ENCODE data around the gene ATP8B4. TPM values are rescaled to one million over a fixed set of nuclear protein-coding genes. Genes with fewer than 3 reads are reported as not detected.
A peak's percentile ranks its signal among the peaks of the same experiment; 100 is the strongest.

Gene ATP8B4
- polyA plus RNA-seq, 3 donors = 6.1 to 9.6 (median 6.8) TPM

DNA sequence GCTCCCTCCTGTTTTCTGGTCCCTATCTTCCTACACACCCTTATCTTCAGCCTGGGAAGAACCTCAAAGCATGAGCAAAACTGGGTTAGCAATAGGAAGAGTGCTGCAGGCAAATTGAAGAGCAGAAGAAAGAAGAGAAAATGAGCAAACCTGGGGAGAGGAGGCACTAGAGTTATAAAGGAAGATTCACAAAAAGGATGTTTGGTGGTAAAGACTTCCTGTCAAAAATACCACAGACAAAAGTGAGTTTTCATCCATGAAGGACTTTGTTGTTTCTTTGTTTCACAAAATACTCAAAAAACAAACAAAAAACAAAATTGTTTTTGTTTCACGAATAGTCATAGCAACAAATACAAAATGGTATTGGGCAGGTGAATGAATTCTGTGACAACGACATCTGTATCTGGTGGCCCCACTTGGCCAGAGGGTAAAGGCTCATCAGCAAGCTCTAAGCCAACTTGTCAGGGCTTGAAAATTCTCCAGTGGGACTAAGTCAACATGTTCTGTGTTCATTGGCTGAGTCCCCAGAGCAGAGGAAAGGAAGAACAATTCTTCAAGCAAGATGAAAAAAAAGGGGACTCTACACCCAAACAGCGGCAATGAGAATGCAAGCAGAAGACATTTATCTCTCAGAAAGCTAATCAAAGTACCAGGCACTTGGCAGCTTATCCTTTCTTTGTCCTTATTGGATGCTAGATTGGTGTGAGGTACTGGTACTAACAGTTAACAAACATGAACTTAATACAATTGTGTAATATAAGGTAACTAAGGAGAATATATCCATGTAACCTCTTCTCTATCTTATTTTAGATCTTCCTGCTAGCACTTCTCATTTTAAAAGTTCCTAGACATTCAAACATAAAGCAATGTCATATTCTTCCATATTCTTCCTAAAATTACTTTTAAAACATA, 9.7 kb downstream of the ATP8B4 start:
- Mint-ChIP-seq H3K36me3 (peaks cover 2 to 14% of the 10 kb centered on the region in 2 donors), H3K27me3 (ENCODE audit: low read depth in 3 of 3) (peaks cover 0 to 4% (median 0%) of the 10 kb centered on the region in 3 donors), H3K27ac (peak overlapping the region; percentile 95 to 98 (median 97)), H3K9me3 (peaks cover 0 to 2% (median 0%) of the 10 kb centered on the region in 7 donors), H3K4me1 (peaks cover 94% of the 10 kb centered on the region), H3K4me3 (peak overlapping the region; percentile 75 to 93)
- H3K4me2 ChIP-seq (replicated peaks; ENCODE audit: extremely low read depth, low read length, poor library complexity, severe bottlenecking) = peak overlapping the region; percentile 86
- WGBS (ENCODE audit: insufficient coverage) = no CpG with 5 or more reads among the region's 3 CpGs
- H3K4me1 ChIP-seq (ENCODE audit: control insufficient read depth in 1 of 2, insufficient read depth in 2 of 2, low read length in 2 of 2) = peaks cover 82 to 98% of the 10 kb centered on the region in 2 donors
- intact Hi-C loops (cut with micrococcal nuclease) = no loop called here
- H3K4me3 ChIP-seq (replicated peaks in 1 of 3; ENCODE audit: low read depth in 2 of 3, low read length in 3 of 3) = peak overlapping the region; percentile 32 to 76 (median 56)
- DNase-seq = peak in 1 of 3 donors; percentile 25
- peak overlapping the region; percentile 19 for H2AFZ ChIP-seq (ENCODE audit: insufficient read depth, low read depth, low read length, poor library complexity, severe bottlenecking)
- H3K36me3 ChIP-seq (replicated peaks in 1 of 2; ENCODE audit: control insufficient read depth in 1 of 2, insufficient read depth in 2 of 2, low read length in 2 of 2) = no peaks in the 10 kb centered on the region
- peak overlapping the region; percentile 62 for H3K9ac ChIP-seq (ENCODE audit: insufficient read depth, low read length, poor library complexity, severe bottlenecking)
- H3K27ac ChIP-seq (ENCODE audit: low read depth in 1 of 2, low read length in 2 of 2) = peak overlapping the region; percentile 93 to 95
- no peaks in the 10 kb centered on the region for H3K9me3 ChIP-seq (replicated peaks in 1 of 2; ENCODE audit: control insufficient read depth in 1 of 2, insufficient read depth in 1 of 2, low read length in 2 of 2)
- H4K20me1 ChIP-seq (ENCODE audit: insufficient read depth, low read length) = no peaks in the 10 kb centered on the region
- H3K79me2 ChIP-seq (ENCODE audit: insufficient read depth, low read length) = peaks cover 84% of the 10 kb centered on the region
- H3K27me3 ChIP-seq (ENCODE audit: control insufficient read depth in 2 of 2, insufficient read depth in 2 of 2, low read length in 2 of 2) = no peaks in the 10 kb centered on the region
- TF ChIP-seq CTCF (IDR thresholded peaks at IDR 0.05) = no peak

GRCh38 chr15:50108461-50108860, 10.6 kb downstream of the ATP8B4 start:
- H3K36me3 ChIP-seq (replicated peaks in 1 of 2; ENCODE audit: control insufficient read depth in 1 of 2, insufficient read depth in 2 of 2, low read length in 2 of 2) = peaks cover 0 to under 1% of the 10 kb centered on the region in 2 donors
- H3K9me3 ChIP-seq (replicated peaks in 1 of 2; ENCODE audit: control insufficient read depth in 1 of 2, insufficient read depth in 1 of 2, low read length in 2 of 2) = peaks cover 0 to 1% of the 10 kb centered on the region in 2 donors
- peak overlapping the region; percentile 62 for H3K9ac ChIP-seq (ENCODE audit: insufficient read depth, low read length, poor library complexity, severe bottlenecking)
- H3K27me3 Mint-ChIP-seq (ENCODE audit: low read depth in 3 of 3) = peaks cover 0 to 4% (median 0%) of the 10 kb centered on the region in 3 donors
- peaks cover 1 to 8% (median 7%) of the 10 kb centered on the region in 7 donors for H3K9me3 Mint-ChIP-seq
- intact Hi-C loops (cut with micrococcal nuclease) = no loop called here
- no peak overlapping the region for H2AFZ ChIP-seq (ENCODE audit: insufficient read depth, low read depth, low read length, poor library complexity, severe bottlenecking)
- peaks cover 91% of the 10 kb centered on the region for H3K4me1 Mint-ChIP-seq
- no peaks in the 10 kb centered on the region for H4K20me1 ChIP-seq (ENCODE audit: insufficient read depth, low read length)
- 20% methylated on average over 1 of the region's 4 CpGs for WGBS (ENCODE audit: insufficient coverage)
- peak overlapping the region; percentile 86 for H3K4me2 ChIP-seq (replicated peaks; ENCODE audit: extremely low read depth, low read length, poor library complexity, severe bottlenecking)
- no peak for DNase-seq
- H3K4me1 ChIP-seq (ENCODE audit: control insufficient read depth in 1 of 2, insufficient read depth in 2 of 2, low read length in 2 of 2) = peaks cover 74 to 89% of the 10 kb centered on the region in 2 donors
- TF ChIP-seq CTCF (IDR thresholded peaks at IDR 0.05) = no peak
- peak overlapping the region in 1 of 3 experiments; percentile 76 for H3K4me3 ChIP-seq (replicated peaks in 1 of 3; ENCODE audit: low read depth in 2 of 3, low read length in 3 of 3)
- peaks cover 89% of the 10 kb centered on the region for H3K79me2 ChIP-seq (ENCODE audit: insufficient read depth, low read length)
- H3K36me3 Mint-ChIP-seq = peaks cover 11 to 22% of the 10 kb centered on the region in 2 donors
- H3K27me3 ChIP-seq (ENCODE audit: control insufficient read depth in 2 of 2, insufficient read depth in 2 of 2, low read length in 2 of 2) = no peaks in the 10 kb centered on the region
- peak overlapping the region; percentile 95 to 98 (median 96) for H3K27ac Mint-ChIP-seq
- H3K27ac ChIP-seq (ENCODE audit: low read depth in 1 of 2, low read length in 2 of 2) = peak overlapping the region; percentile 93 to 95
- H3K4me3 Mint-ChIP-seq = peak overlapping the region; percentile 66 to 93

Data from CD14-positive monocyte (primary cell).